ENCODE data around the gene HLA-DPA1. TPM values are rescaled to one million over a fixed set of nuclear protein-coding genes. Genes with fewer than 3 reads are reported as not detected.

HLA-DPA1 gene
- total RNA-seq, 1 experiment from 2014 or later = not detected

DNA sequence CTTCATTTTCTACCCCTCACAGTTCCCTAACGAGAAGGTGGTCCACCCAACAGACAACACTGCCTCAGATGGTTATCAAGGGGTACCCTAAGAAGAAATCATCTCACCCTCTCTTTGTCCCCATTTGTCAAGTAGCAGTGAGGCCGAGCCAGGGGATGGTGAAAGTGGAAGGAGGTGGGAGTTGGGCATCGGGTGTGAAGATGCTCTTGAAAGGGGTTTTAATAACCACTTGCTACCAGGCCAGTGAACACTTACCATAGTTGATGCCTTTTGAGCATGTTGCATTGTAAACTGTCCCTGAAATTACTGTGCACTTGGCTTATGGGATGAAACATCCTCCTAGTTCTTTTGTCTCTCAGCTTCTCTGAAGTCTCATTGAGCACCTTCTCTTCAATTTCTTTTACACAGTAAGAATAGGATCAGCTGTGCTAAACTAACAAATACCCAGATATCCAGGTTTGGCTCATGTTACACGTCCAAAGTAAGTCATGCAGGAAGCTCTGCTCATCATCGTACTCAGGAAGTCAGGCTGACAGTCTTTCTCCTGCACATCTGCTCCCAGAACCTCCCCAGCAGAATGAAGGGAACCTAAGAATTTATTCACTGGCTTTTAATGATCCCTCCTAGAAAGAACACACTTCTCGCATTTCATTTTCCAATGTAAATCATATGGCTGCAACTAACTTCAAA, 15.6 kb upstream of the HLA-DPA1 start:
- H3K4me1 Mint-ChIP-seq (ENCODE audit: low read depth, unreplicated experiment) = no peaks in the 10 kb centered on the region
- intact Hi-C loops (cut with micrococcal nuclease; ENCODE audit: unreplicated experiment) = no loop called here
- no peak for DNase-seq
- no TSS peak for BruUV-seq (replicated peaks)
- peaks cover 22% of the 10 kb centered on the region for H3K27me3 Mint-ChIP-seq (ENCODE audit: insufficient read depth, unreplicated experiment)
- Histone ChIP-seq H3K36me3 (ENCODE audit: control insufficient read depth, insufficient read depth, low read length) (no peaks in the 10 kb centered on the region), H3K4me1 (no peaks in the 10 kb centered on the region), H3K27me3 (replicated peaks; ENCODE audit: control insufficient read depth, insufficient read depth, low read length) (no peaks in the 10 kb centered on the region; the same call in 1 of the 2 replicates), H3K9me3 (no peaks in the 10 kb centered on the region), H3K4me3 (ENCODE audit: low read depth, low read length) (no peak overlapping the region)
- ChIA-PET POLR2A (no interaction called here), CTCF (no interaction called here)
- TF ChIP-seq, protein P1, sequence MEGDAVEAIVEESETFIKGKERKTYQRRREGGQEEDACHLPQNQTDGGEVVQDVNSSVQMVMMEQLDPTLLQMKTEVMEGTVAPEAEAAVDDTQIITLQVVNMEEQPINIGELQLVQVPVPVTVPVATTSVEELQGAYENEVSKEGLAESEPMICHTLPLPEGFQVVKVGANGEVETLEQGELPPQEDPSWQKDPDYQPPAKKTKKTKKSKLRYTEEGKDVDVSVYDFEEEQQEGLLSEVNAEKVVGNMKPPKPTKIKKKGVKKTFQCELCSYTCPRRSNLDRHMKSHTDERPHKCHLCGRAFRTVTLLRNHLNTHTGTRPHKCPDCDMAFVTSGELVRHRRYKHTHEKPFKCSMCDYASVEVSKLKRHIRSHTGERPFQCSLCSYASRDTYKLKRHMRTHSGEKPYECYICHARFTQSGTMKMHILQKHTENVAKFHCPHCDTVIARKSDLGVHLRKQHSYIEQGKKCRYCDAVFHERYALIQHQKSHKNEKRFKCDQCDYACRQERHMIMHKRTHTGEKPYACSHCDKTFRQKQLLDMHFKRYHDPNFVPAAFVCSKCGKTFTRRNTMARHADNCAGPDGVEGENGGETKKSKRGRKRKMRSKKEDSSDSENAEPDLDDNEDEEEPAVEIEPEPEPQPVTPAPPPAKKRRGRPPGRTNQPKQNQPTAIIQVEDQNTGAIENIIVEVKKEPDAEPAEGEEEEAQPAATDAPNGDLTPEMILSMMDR (IDR thresholded peaks at IDR 0.05; ENCODE audit: insufficient read depth in 1 of 2, low read depth in 1 of 2, low read length in 1 of 2, severe bottlenecking in 1 of 2, unreplicated experiment in 1 of 2) = no peak
- H3K27ac Mint-ChIP-seq (ENCODE audit: unreplicated experiment) = no peak overlapping the region
- no peak overlapping the region for H3K4me3 Mint-ChIP-seq (ENCODE audit: unreplicated experiment)
- no peaks in the 10 kb centered on the region for H3K36me3 Mint-ChIP-seq (ENCODE audit: insufficient read depth, unreplicated experiment)
- H3K9me3 Mint-ChIP-seq (ENCODE audit: unreplicated experiment) = no peaks in the 10 kb centered on the region

DNA sequence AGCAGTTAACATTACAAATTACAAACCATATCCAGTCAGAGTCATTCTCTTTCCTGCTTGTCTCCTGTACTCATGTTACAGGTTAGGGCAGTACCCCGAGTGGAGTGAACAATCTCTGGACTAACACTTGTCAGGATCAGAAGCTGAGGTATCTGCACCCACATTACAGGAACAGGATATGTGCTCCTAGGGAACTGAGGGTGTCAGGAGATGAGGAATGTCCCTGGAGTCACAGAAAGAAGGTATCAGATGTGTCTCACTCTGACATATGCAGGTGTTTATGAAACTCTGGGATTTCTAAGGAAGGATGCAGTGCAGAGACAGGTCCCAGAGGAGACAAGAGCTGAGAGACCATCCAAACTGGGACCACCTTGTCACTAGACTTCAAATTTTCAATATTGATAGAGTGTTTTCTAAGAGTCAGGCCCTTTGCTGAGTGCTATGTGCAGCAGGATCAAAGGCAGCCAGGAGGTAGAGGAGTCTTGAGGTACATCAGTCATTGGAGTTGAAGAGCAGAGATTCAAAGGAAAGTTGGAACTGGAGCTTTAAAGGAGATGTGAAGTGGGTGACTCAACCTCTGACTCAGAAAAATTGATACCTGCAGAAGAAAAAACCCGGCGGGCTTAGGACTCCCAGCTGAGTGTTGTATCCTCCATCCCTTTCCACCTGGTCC, 14.9 kb upstream of the HLA-DPA1 start:
- ChIA-PET CTCF (no interaction called here), POLR2A (no interaction called here)
- intact Hi-C loops (cut with micrococcal nuclease; ENCODE audit: unreplicated experiment) = no loop called here
- H3K36me3 ChIP-seq (ENCODE audit: control insufficient read depth, insufficient read depth, low read length) = no peaks in the 10 kb centered on the region
- no peak overlapping the region for H3K27ac Mint-ChIP-seq (ENCODE audit: unreplicated experiment)
- DNase-seq = no peak
- H3K4me1 Mint-ChIP-seq (ENCODE audit: low read depth, unreplicated experiment) = no peaks in the 10 kb centered on the region
- H3K4me1 ChIP-seq = no peaks in the 10 kb centered on the region
- no peaks in the 10 kb centered on the region for H3K36me3 Mint-ChIP-seq (ENCODE audit: insufficient read depth, unreplicated experiment)
- TF ChIP-seq, protein P1 (IDR thresholded peaks at IDR 0.05; ENCODE audit: insufficient read depth in 1 of 2, low read depth in 1 of 2, low read length in 1 of 2, severe bottlenecking in 1 of 2, unreplicated experiment in 1 of 2) = no peak
- no peak overlapping the region for H3K4me3 Mint-ChIP-seq (ENCODE audit: unreplicated experiment)
- H3K9me3 Mint-ChIP-seq (ENCODE audit: unreplicated experiment) = no peaks in the 10 kb centered on the region
- no TSS peak for BruUV-seq (replicated peaks)
- no peaks in the 10 kb centered on the region for H3K9me3 ChIP-seq
- peaks cover 22% of the 10 kb centered on the region for H3K27me3 Mint-ChIP-seq (ENCODE audit: insufficient read depth, unreplicated experiment)
- H3K27me3 ChIP-seq (replicated peaks; ENCODE audit: control insufficient read depth, insufficient read depth, low read length) = no peaks in the 10 kb centered on the region; the same call in 1 of the 2 replicates
- H3K4me3 ChIP-seq (ENCODE audit: low read depth, low read length) = no peak overlapping the region

DNA sequence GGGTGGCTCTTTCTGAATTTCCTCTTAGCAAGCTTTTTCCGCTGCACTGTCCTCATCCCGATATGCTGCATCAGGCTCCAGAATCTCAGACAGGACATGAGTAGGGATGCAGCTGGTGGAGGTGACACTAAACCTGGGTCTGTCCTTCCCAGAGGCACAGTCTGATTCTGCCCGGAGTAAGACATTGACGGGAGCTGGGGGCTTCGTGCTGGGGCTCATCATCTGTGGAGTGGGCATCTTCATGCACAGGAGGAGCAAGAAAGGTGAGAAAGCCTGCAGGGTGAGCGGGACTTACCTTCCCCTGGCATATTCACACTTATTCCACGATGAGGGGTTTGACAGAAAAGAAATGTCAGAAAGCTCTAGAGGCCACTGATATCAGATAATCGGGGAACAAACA, 12.2 kb upstream of the HLA-DPA1 start:
- H3K9me3 Mint-ChIP-seq (ENCODE audit: unreplicated experiment) = peaks cover 9% of the 10 kb centered on the region
- Histone ChIP-seq H3K9me3 (no peaks in the 10 kb centered on the region), H3K4me3 (ENCODE audit: low read depth, low read length) (no peak overlapping the region), H3K36me3 (ENCODE audit: control insufficient read depth, insufficient read depth, low read length) (no peaks in the 10 kb centered on the region), H3K4me1 (no peaks in the 10 kb centered on the region), H3K27me3 (replicated peaks; ENCODE audit: control insufficient read depth, insufficient read depth, low read length) (no peaks in the 10 kb centered on the region; the same call in 1 of the 2 replicates)
- H3K4me3 Mint-ChIP-seq (ENCODE audit: unreplicated experiment) = no peak overlapping the region
- DNase-seq = no peak
- CTCF ChIA-PET = no interaction called here
- H3K27me3 Mint-ChIP-seq (ENCODE audit: insufficient read depth, unreplicated experiment) = peaks cover 28% of the 10 kb centered on the region
- intact Hi-C loops (cut with micrococcal nuclease; ENCODE audit: unreplicated experiment) = no loop called here
- H3K27ac Mint-ChIP-seq (ENCODE audit: unreplicated experiment) = no peak overlapping the region
- H3K4me1 Mint-ChIP-seq (ENCODE audit: low read depth, unreplicated experiment) = no peaks in the 10 kb centered on the region
- POLR2A ChIA-PET = no interaction called here
- no TSS peak for BruUV-seq (replicated peaks)
- TF ChIP-seq, protein P1 (IDR thresholded peaks at IDR 0.05; ENCODE audit: insufficient read depth in 1 of 2, low read depth in 1 of 2, low read length in 1 of 2, severe bottlenecking in 1 of 2, unreplicated experiment in 1 of 2) = no peak
- no peaks in the 10 kb centered on the region for H3K36me3 Mint-ChIP-seq (ENCODE audit: insufficient read depth, unreplicated experiment)

Measured in Caco-2 (cell line).